ENCODE data around the gene PRR7.

The PRR7 gene

DNA sequence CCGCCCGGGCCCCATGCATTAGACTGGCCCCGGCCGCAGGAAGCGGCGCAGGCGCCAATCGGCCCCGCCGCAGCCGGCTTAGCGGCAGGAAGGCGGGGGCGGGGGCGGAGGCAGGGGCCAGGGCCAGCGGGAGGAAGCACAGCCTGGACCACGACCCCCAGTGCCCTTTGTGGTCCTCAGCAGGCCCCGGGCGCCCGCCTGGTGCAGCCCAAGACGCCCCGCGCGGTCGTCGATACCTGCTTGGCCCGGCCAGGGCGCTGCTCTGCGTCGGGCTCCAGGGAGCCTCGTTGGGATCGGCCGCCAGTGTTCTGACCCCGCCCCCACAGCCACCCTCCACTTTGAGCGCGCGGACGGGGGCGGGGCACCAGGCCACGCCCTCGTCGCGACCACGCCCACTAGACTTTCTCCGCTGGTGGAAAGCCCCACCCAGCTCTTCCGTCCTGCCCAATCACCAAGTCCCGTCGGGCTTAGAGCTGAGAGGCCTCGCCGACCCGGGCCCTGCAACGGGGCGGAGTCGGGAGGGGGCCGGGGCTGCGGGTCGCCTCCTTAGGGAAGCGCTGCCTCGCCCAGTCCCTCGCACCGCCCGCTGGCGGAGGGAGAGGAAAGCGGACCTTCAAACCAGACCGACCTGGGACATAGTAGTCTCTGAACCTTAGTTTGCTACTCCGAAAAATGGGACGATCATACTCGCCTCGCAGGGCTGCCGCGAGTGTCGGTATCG is 50.8 kb downstream of the PRR7 start, which contains the start of gene PDLIM7 (continued):
- TF ChIP-seq, protein P1, sequence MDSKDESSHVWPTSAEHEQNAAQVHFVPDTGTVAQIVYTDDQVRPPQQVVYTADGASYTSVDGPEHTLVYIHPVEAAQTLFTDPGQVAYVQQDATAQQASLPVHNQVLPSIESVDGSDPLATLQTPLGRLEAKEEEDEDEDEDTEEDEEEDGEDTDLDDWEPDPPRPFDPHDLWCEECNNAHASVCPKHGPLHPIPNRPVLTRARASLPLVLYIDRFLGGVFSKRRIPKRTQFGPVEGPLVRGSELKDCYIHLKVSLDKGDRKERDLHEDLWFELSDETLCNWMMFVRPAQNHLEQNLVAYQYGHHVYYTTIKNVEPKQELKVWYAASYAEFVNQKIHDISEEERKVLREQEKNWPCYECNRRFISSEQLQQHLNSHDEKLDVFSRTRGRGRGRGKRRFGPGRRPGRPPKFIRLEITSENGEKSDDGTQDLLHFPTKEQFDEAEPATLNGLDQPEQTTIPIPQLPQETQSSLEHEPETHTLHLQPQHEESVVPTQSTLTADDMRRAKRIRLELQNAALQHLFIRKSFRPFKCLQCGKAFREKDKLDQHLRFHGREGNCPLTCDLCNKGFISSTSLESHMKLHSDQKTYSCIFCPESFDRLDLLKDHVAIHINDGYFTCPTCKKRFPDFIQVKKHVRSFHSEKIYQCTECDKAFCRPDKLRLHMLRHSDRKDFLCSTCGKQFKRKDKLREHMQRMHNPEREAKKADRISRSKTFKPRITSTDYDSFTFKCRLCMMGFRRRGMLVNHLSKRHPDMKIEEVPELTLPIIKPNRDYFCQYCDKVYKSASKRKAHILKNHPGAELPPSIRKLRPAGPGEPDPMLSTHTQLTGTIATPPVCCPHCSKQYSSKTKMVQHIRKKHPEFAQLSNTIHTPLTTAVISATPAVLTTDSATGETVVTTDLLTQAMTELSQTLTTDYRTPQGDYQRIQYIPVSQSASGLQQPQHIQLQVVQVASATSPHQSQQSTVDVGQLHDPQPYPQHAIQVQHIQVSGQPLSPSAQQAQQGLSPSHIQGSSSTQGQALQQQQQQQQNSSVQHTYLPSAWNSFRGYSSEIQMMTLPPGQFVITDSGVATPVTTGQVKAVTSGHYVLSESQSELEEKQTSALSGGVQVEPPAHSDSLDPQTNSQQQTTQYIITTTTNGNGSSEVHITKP (tag by site-specific recombination; IDR thresholded peaks at IDR 0.05), result peak; percentile 91
- TF ChIP-seq IKZF3 (tag by site-specific recombination; IDR thresholded peaks at IDR 0.05), result peak; percentile 16; the same call in 1 of the 2 replicates
- TF ChIP-seq, protein P2, sequence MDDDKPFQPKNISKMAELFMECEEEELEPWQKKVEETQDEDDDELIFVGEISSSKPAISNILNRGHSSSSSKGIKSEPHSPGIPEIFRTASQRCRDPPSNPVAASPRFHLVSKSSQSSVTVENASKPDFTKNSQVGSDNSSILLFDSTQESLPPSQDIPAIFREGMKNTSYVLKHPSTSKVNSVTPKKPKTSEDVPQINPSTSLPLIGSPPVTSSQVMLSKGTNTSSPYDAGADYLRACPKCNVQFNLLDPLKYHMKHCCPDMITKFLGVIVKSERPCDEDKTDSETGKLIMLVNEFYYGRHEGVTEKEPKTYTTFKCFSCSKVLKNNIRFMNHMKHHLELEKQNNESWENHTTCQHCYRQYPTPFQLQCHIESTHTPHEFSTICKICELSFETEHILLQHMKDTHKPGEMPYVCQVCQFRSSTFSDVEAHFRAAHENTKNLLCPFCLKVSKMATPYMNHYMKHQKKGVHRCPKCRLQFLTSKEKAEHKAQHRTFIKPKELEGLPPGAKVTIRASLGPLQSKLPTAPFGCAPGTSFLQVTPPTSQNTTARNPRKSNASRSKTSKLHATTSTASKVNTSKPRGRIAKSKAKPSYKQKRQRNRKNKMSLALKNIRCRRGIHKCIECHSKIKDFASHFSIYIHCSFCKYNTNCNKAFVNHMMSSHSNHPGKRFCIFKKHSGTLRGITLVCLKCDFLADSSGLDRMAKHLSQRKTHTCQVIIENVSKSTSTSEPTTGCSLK (tag by site-specific recombination; IDR thresholded peaks at IDR 0.05), result no peak
- TF ChIP-seq ZNF239 (tag by site-specific recombination; IDR thresholded peaks at IDR 0.05), result no peak
- TF ChIP-seq, protein P3, sequence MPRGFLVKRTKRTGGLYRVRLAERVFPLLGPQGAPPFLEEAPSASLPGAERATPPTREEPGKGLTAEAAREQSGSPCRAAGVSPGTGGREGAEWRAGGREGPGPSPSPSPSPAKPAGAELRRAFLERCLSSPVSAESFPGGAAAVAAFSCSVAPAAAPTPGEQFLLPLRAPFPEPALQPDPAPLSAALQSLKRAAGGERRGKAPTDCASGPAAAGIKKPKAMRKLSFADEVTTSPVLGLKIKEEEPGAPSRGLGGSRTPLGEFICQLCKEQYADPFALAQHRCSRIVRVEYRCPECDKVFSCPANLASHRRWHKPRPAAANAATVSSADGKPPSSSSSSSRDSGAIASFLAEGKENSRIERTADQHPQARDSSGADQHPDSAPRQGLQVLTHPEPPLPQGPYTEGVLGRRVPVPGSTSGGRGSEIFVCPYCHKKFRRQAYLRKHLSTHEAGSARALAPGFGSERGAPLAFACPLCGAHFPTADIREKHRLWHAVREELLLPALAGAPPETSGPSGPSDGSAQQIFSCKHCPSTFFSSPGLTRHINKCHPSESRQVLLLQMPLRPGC (tag by site-specific recombination; IDR thresholded peaks at IDR 0.05), result 0 out of 2 replicates have a peak, but pooled peaks have one; percentile 26
- peak; percentile 98 for TF ChIP-seq SP3 (tag by site-specific recombination; IDR thresholded peaks at IDR 0.05)
- peak; percentile 84 for TF ChIP-seq KLF1 (tag by site-specific recombination; IDR thresholded peaks at IDR 0.05)
- 0 out of 2 replicates have a peak, but pooled peaks have one; percentile 11 for TF ChIP-seq ZNF2 (tag by site-specific recombination; IDR thresholded peaks at IDR 0.05)
- no peak for TF ChIP-seq SCRT1 (tag by site-specific recombination; IDR thresholded peaks at IDR 0.05; ENCODE audit: borderline replicate concordance)
- TF ChIP-seq KLF8 (tag by site-specific recombination; IDR thresholded peaks at IDR 0.05), result peak; percentile 97
- TF ChIP-seq SP7 (tag by site-specific recombination; IDR thresholded peaks at IDR 0.05), result peak; percentile 55; the same call in 1 of the 2 replicates

- Histone ChIP-seq H3K4me1 (ENCODE audit: control insufficient read depth, insufficient read depth, low read length) (peaks cover 20% of the 10 kb centered on the region), H3K27ac (ENCODE audit: extremely low read depth, low read depth, low read length) (no peak overlapping the region), H3K4me3 (ENCODE audit: low read depth, low read length) (peak overlapping the region; percentile 19), H3K36me3 (ENCODE audit: control insufficient read depth in 2 of 2, insufficient read depth in 1 of 2, low read length in 2 of 2) (peaks cover 0 to 19% of the 10 kb centered on the region in 2 experiments; a peak in 1 of 3 replicates), H3K9me3 (ENCODE audit: control insufficient read depth, insufficient read depth, low read depth, low read length) (no peaks in the 10 kb centered on the region)
- TF ChIP-seq YY1 (tag by site-specific recombination; IDR thresholded peaks at IDR 0.05), result no peak
- peak; percentile 40; the same call in 1 of the 2 replicates for TF ChIP-seq ZNF121 (tag by site-specific recombination; IDR thresholded peaks at IDR 0.05)
- ChIA-PET CTCF (interaction anchor here (0.7 to 4.3 kb wide), 9 partner anchors 10 to 188 kb away, joined by 3 to 40 read pairs (median 4); no protein-coding TSS in a partner anchor), POLR2A (interaction anchor here (0.6 to 7.0 kb wide), 22 partner anchors 9 to 706 kb away, joined by 3 to 106 read pairs (median 5); partner anchors contain the start of genes DBN1, DDX41, GRK6 and HNRNPAB)
Measured at GRCh38 chr5:177498013-177498787, 51.6 kb downstream of the PRR7 start.
